ENCODE measurements around the gene ITIH2.
"Not testable (repeated sequence)": the region's sequence is repeated elsewhere in the genome, so short reads cannot be mapped to it uniquely, and the experiment has no call there.

Gene ITIH2

GRCh38 chr10:7703140-7703539 is at the start of gene ITIH2:
Gene ITIH2, plus strand, starts transcription at chr10:7703316. Its CDS starts 119 bp downstream, at chr10:7703435.
- DNase-seq, result no peak

GRCh38 chr10:7657079-7657478 is 46.0 kb upstream of the ITIH2 start:
- not testable (repeated sequence) for DNase-seq

- DNase-seq, result no peak
Measured at GRCh38 chr10:7657552-7657951, 45.6 kb upstream of the ITIH2 start.

GRCh38 chr10:7659560-7659959 is 43.6 kb upstream of the ITIH2 start:
- no peak for DNase-seq

- no peak for DNase-seq
Measured at GRCh38 chr10:7662522-7662921, 40.6 kb upstream of the ITIH2 start.

- no peak for DNase-seq
Measured at GRCh38 chr10:7664707-7665106, 38.4 kb upstream of the ITIH2 start.

GRCh38 chr10:7665767-7666166 is 37.3 kb upstream of the ITIH2 start:
- no peak for DNase-seq

- no peak for DNase-seq
Measured at GRCh38 chr10:7666253-7667023, 36.7 kb upstream of the ITIH2 start, which contains the start of gene ITIH5. Gene ITIH5, minus strand, starts transcription at chr10:7666966. Its CDS starts 74 bp downstream, at chr10:7666892.

- no peak for DNase-seq
Measured at GRCh38 chr10:7667262-7668141, 35.6 kb upstream of the ITIH2 start.

GRCh38 chr10:7670157-7670556 is 33.0 kb upstream of the ITIH2 start:
- DNase-seq, result no peak

- no peak for DNase-seq
Measured at GRCh38 chr10:7672341-7673134, 30.6 kb upstream of the ITIH2 start.

GRCh38 chr10:7679256-7679655 is 23.9 kb upstream of the ITIH2 start:
- DNase-seq, result no peak

GRCh38 chr10:7680078-7680477 is 23.0 kb upstream of the ITIH2 start:
- not testable (repeated sequence) for DNase-seq

- DNase-seq, result peak; percentile 6
Measured at GRCh38 chr10:7686351-7687171, 16.6 kb upstream of the ITIH2 start.

GRCh38 chr10:7687228-7687907 is 15.7 kb upstream of the ITIH2 start:
- peak; percentile 19 for DNase-seq

- DNase-seq, result no peak
Measured at GRCh38 chr10:7689591-7689990, 13.5 kb upstream of the ITIH2 start.

- not testable (repeated sequence) for DNase-seq
Measured at GRCh38 chr10:7690885-7691597, 12.1 kb upstream of the ITIH2 start.

- not testable (repeated sequence) for DNase-seq
Measured at GRCh38 chr10:7692368-7692767, 10.7 kb upstream of the ITIH2 start.

- not testable (repeated sequence) for DNase-seq
Measured at GRCh38 chr10:7693194-7693593, 9.9 kb upstream of the ITIH2 start.

- DNase-seq, result no peak
Measured at GRCh38 chr10:7696545-7696944, 6.6 kb upstream of the ITIH2 start.

GRCh38 chr10:7697426-7697825 is 5.7 kb upstream of the ITIH2 start:
- DNase-seq, result no peak

All from NCI-H2029 (cell line).